H9 (cell line): ENCODE measurements around the gene GRAMD1B. TPM values are rescaled to one million over a fixed set of nuclear protein-coding genes. Genes with fewer than 3 reads are reported as not detected.

ENCODE experiments used
- DNase-seq: peaks from one replicate; pipeline ENCODE4 v3.0.0-alpha.2; 2017
- H2AFZ ChIP-seq: one replicate; pipeline ENCODE4 v1.6.1; 2013; ENCODE audit warnings: mild to moderate bottlenecking, low read length, control low read depth, moderate library complexity
- H2AK5ac ChIP-seq: 2 replicates; pipeline ENCODE4 v1.6.1; 2013; ENCODE audit warnings: low read length, control low read depth, mixed read lengths; ENCODE audit not compliant: insufficient read length
- H2BK120ac ChIP-seq: one replicate; pipeline ENCODE4 v1.6.1; 2013; ENCODE audit warnings: low read depth, mild to moderate bottlenecking, low read length, control low read depth, inconsistent platforms; ENCODE audit not compliant: poor library complexity, severe bottlenecking
- H2BK12ac ChIP-seq: 2 replicates; pipeline ENCODE4 v1.6.1; 2013; ENCODE audit warnings: low read length, control low read depth, mixed read lengths, low read depth; ENCODE audit not compliant: insufficient read length
- H2BK15ac ChIP-seq: 2 replicates; pipeline ENCODE4 v1.6.1; 2013; ENCODE audit warnings: low read depth, low read length, control low read depth
- H2BK20ac ChIP-seq: one replicate; pipeline ENCODE4 v1.6.1; 2013; ENCODE audit warnings: low read depth, mild to moderate bottlenecking, low read length, control low read depth, inconsistent platforms; ENCODE audit not compliant: poor library complexity, severe bottlenecking
- H2BK5ac ChIP-seq: 2 replicates; pipeline ENCODE4 v1.6.1; 2013; ENCODE audit warnings: low read length, control low read depth, mixed read lengths; ENCODE audit not compliant: insufficient read length
- H3K14ac ChIP-seq: 2 replicates; pipeline ENCODE4 v1.6.1; 2013; ENCODE audit warnings: low read length, control low read depth; ENCODE audit not compliant: insufficient read depth
- H3K18ac ChIP-seq: 2 replicates; pipeline ENCODE4 v1.6.1; 2013; ENCODE audit warnings: low read depth, mild to moderate bottlenecking, mixed read lengths, low read length, control low read depth; ENCODE audit not compliant: insufficient read length
- H3K23ac ChIP-seq: 2 replicates; pipeline ENCODE4 v1.6.1; 2013; ENCODE audit warnings: low read length, control low read depth, mixed read lengths, low read depth; ENCODE audit not compliant: insufficient read length
- H3K23me2 ChIP-seq: 2 replicates; pipeline ENCODE4 v1.6.1; 2013; ENCODE audit warnings: low read depth, mild to moderate bottlenecking, mixed read lengths, low read length, control low read depth; ENCODE audit not compliant: insufficient read length, poor library complexity, severe bottlenecking
- H3K27ac ChIP-seq: 2 replicates; pipeline ENCODE4 v1.5.1; 2013; ENCODE audit warnings: low read length, control low read depth, mixed read lengths, low read depth; ENCODE audit not compliant: insufficient read length
- H3K27me3 ChIP-seq: 2 replicates; pipeline ENCODE4 v1.6.1; 2013; ENCODE audit warnings: low read length, control low read depth, inconsistent platforms; ENCODE audit not compliant: insufficient read depth
- H3K4ac ChIP-seq: 2 replicates; pipeline ENCODE4 v1.6.1; 2013; ENCODE audit warnings: low read depth, mild to moderate bottlenecking, control low read depth, inconsistent platforms, low read length, moderate library complexity
- H3K4me1 ChIP-seq: 2 replicates; pipeline ENCODE4 v1.6.1; 2013; ENCODE audit warnings: low read length, control low read depth, inconsistent platforms; ENCODE audit not compliant: insufficient read depth
- H3K4me2 ChIP-seq: 2 replicates; pipeline ENCODE4 v1.6.1; 2013; ENCODE audit warnings: low read length, control low read depth, mixed read lengths; ENCODE audit not compliant: insufficient read length, insufficient read depth
- H3K56ac ChIP-seq: 2 replicates; pipeline ENCODE4 v1.6.1; 2013; ENCODE audit warnings: low read depth, mild to moderate bottlenecking, mixed read lengths, low read length, control low read depth; ENCODE audit not compliant: insufficient read length
- H3K79me1 ChIP-seq: 2 replicates; pipeline ENCODE4 v1.6.1; 2013; ENCODE audit warnings: low read depth, mild to moderate bottlenecking, moderate library complexity, low read length, control low read depth, inconsistent platforms; ENCODE audit not compliant: insufficient read depth, poor library complexity, severe bottlenecking
- H3K79me2 ChIP-seq: 2 replicates; pipeline ENCODE4 v1.6.1; 2013; ENCODE audit warnings: low read length, control low read depth, inconsistent platforms; ENCODE audit not compliant: insufficient read depth
- H3K9ac ChIP-seq: 2 replicates; pipeline ENCODE4 v1.6.1; 2013; ENCODE audit warnings: low read length, control low read depth, mixed read lengths; ENCODE audit not compliant: insufficient read length; ENCODE audit errors: extremely low read depth
- H3K9me3 ChIP-seq: one replicate; pipeline ENCODE4 v1.6.1; 2013; ENCODE audit warnings: low read depth, low read length, inconsistent platforms; ENCODE audit not compliant: control insufficient read depth
- H3T11ph ChIP-seq: one replicate; pipeline ENCODE4 v1.6.1; 2013; ENCODE audit warnings: mild to moderate bottlenecking, low read length, control low read depth, inconsistent platforms
- H4K20me1 ChIP-seq: one replicate; pipeline ENCODE4 v1.6.1; 2013; ENCODE audit not compliant: control insufficient read depth, insufficient read length, insufficient read depth
- H4K5ac ChIP-seq: 2 replicates; pipeline ENCODE4 v1.6.1; 2013; ENCODE audit warnings: low read depth, mild to moderate bottlenecking, mixed read lengths, low read length, control low read depth; ENCODE audit not compliant: insufficient read length
- H4K8ac ChIP-seq: replicated peaks from 2 replicates; pipeline ENCODE4 v1.6.1; 2013; ENCODE audit warnings: low read length, control low read depth, mixed read lengths, low read depth; ENCODE audit not compliant: insufficient read length
- H4K91ac ChIP-seq: 2 replicates; pipeline ENCODE4 v1.6.1; 2013; ENCODE audit warnings: low read depth, mild to moderate bottlenecking, moderate library complexity, mixed read lengths, low read length, control low read depth; ENCODE audit not compliant: insufficient read length
- H3K27ac Mint-ChIP-seq, 3 experiments: 2 replicates in 2 of 3; 3 replicates in 1 of 3; pipeline ENCODE4 v1.8.0; 2020 to 2021; ENCODE audit warnings: mixed read lengths in 3 of 3, mild to moderate bottlenecking in 1 of 3, moderate library complexity in 1 of 3
- H3K27me3 Mint-ChIP-seq: 2 replicates; pipeline ENCODE4 v1.8.0; 2021; ENCODE audit warnings: low read depth, mild to moderate bottlenecking, moderate library complexity, mixed read lengths
- H3K36me3 Mint-ChIP-seq, 3 experiments: 2 replicates in 2 of 3; 3 replicates in 1 of 3; pipeline ENCODE4 v1.8.0; 2020 to 2021; ENCODE audit warnings: low read depth in 3 of 3, mixed read lengths in 3 of 3; ENCODE audit not compliant: insufficient read depth in 1 of 3
- H3K4me1 Mint-ChIP-seq, 2 experiments: 2 replicates each; pipeline ENCODE4 v1.8.0; 2020; ENCODE audit warnings: mixed read lengths in 2 of 2
- H3K4me3 Mint-ChIP-seq, 2 experiments: 2 replicates in 1 of 2; 3 replicates in 1 of 2; pipeline ENCODE4 v1.8.0; 2020 to 2021; ENCODE audit warnings: mild to moderate bottlenecking in 2 of 2, mixed read lengths in 2 of 2, moderate library complexity in 1 of 2
- H3K9me3 Mint-ChIP-seq, 2 experiments: 2 replicates in 1 of 2; 3 replicates in 1 of 2; pipeline ENCODE4 v1.8.0; 2020; ENCODE audit warnings: mild to moderate bottlenecking in 2 of 2, mixed read lengths in 2 of 2, moderate library complexity in 1 of 2
- CTCF ChIP-seq: fragments of 200-600 bp; sonication (generic); conservative IDR thresholded peaks from 3 replicates; pipeline ENCODE4 v1.8.0; 2021; ENCODE audit warnings: antibody characterized with exemption, mild to moderate bottlenecking
- WGBS: extraction: QIAGEN DNeasy Blood & Tissue Kit; methylation state at CpG from one replicate; pipeline ENCODE4 v1.1.7; 2013; ENCODE audit warnings: missing lambda C conversion rate, low lambda C conversion rate, mixed read lengths; ENCODE audit not compliant: insufficient read length; ENCODE audit errors: extremely low coverage; 5-methylcytosine and 5-hydroxymethylcytosine counted together
- total RNA-seq: library from RNA; stranded (reverse); gene quantifications from 2 replicates; pipeline ENCODE4 v1.2.1, GENCODE V29; 2021

The GRAMD1B gene
- total RNA-seq, 1 experiment from 2014 or later, result 25.9 TPM

- H2AK5ac ChIP-seq, result no peak overlapping the region
- no peaks in the 10 kb centered on the region for H4K20me1 ChIP-seq
- H3T11ph ChIP-seq, result no peak overlapping the region
- no peaks in the 10 kb centered on the region for H3K9me3 ChIP-seq
- no peak overlapping the region for H3K9ac ChIP-seq
- no peak overlapping the region for H3K4ac ChIP-seq
- H4K8ac ChIP-seq, result no peak overlapping the region
- DNase-seq, result peak; percentile 65
- WGBS, result no CpG with 5 or more reads among the region's 7 CpGs
- H3K27me3 ChIP-seq, result no peaks in the 10 kb centered on the region
- no peak overlapping the region for H3K27ac ChIP-seq
- peaks cover 8% of the 10 kb centered on the region for H3K23me2 ChIP-seq
- H2BK120ac ChIP-seq, result no peak overlapping the region
- no peak overlapping the region for H3K56ac ChIP-seq
- H3K18ac ChIP-seq, result no peak overlapping the region
- H3K79me1 ChIP-seq, result no peaks in the 10 kb centered on the region
- H3K14ac ChIP-seq, result no peak overlapping the region
- Mint-ChIP-seq H3K4me1 (peaks cover 64 to 72% of the 10 kb centered on the region in 2 experiments), H3K36me3 (peaks cover 17 to 33% (median 28%) of the 10 kb centered on the region in 3 experiments; a peak in 6 of 7 replicates), H3K27ac (peak overlapping the region in 2 of 3 experiments; percentile 49 to 97; a peak in 1 of 7 replicates), H3K4me3 (no peak overlapping the region), H3K27me3 (peaks cover 13% of the 10 kb centered on the region), H3K9me3 (0 out of 5 replicates have a peak, but pooled peaks cover 0 to 2% of the 10 kb centered on the region in 2 experiments)
- H3K4me1 ChIP-seq, result peaks cover 8% of the 10 kb centered on the region; the same call in 1 of the 2 replicates
- H2BK20ac ChIP-seq, result no peak overlapping the region
- no peak overlapping the region for H2BK15ac ChIP-seq
- no peak overlapping the region for H3K23ac ChIP-seq
- no peak overlapping the region for H4K5ac ChIP-seq
- peak; percentile 56 for TF ChIP-seq CTCF
- H4K91ac ChIP-seq, result no peak overlapping the region
- no peak overlapping the region for H2BK5ac ChIP-seq
- no peak overlapping the region for H2BK12ac ChIP-seq
- H3K79me2 ChIP-seq, result no peaks in the 10 kb centered on the region
- H3K4me2 ChIP-seq, result no peak overlapping the region
- no peak overlapping the region for H2AFZ ChIP-seq
Observed at GRCh38 chr11:123434262-123434661, 4.2 kb downstream of the GRAMD1B start.
